Retina (tissue), 1 donor: ENCODE data around the gene SLC16A4.

Source experiments
- DNase-seq: peaks from one replicate; pipeline ENCODE4 v3.0.0-alpha.2; 2016

Gene SLC16A4

GRCh38 chr1:110355321-110355720 lies 35.5 kb downstream of the SLC16A4 start:
- DNase-seq, result no peak

- DNase-seq, result no peak
Observed at GRCh38 chr1:110350360-110350759, 40.5 kb downstream of the SLC16A4 start.

- no peak for DNase-seq
Observed at GRCh38 chr1:110348771-110349170, 42.1 kb downstream of the SLC16A4 start.

GRCh38 chr1:110348050-110348449 lies 42.8 kb downstream of the SLC16A4 start:
- no peak for DNase-seq

GRCh38 chr1:110347182-110347893 lies 43.5 kb downstream of the SLC16A4 start:
- DNase-seq, result no peak

GRCh38 chr1:110346690-110347089 lies 44.1 kb downstream of the SLC16A4 start:
- no peak for DNase-seq

- DNase-seq, result no peak
Observed at GRCh38 chr1:110345480-110345879, 45.3 kb downstream of the SLC16A4 start.

- no peak for DNase-seq
Observed at GRCh38 chr1:110344152-110344551, 46.7 kb downstream of the SLC16A4 start.

- no peak for DNase-seq
Observed at GRCh38 chr1:110343249-110343648, 47.6 kb downstream of the SLC16A4 start.

GRCh38 chr1:110341872-110342331 lies 48.9 kb downstream of the SLC16A4 start:
- DNase-seq, result no peak

GRCh38 chr1:110341146-110341871 lies 49.5 kb downstream of the SLC16A4 start:
- DNase-seq, result no peak

GRCh38 chr1:110340207-110340468 lies 50.7 kb downstream of the SLC16A4 start:
- DNase-seq, result no peak

- DNase-seq, result no peak
Observed at GRCh38 chr1:110339407-110340206, 51.2 kb downstream of the SLC16A4 start.

- DNase-seq, result peak; percentile 99
Observed at GRCh38 chr1:110338886-110339406, 51.9 kb downstream of the SLC16A4 start, which contains the start of gene RBM15. RBM15 (plus strand) TSS chr1:110339377; CDS start chr1:110339406, 29 bp downstream.

- DNase-seq, result peak; percentile 100
Observed at GRCh38 chr1:110338309-110338885, 52.4 kb downstream of the SLC16A4 start.

- DNase-seq, result no peak
Observed at GRCh38 chr1:110337704-110338308, 53.0 kb downstream of the SLC16A4 start.

GRCh38 chr1:110336300-110337039 lies 54.4 kb downstream of the SLC16A4 start:
- no peak for DNase-seq

GRCh38 chr1:110335265-110335664 lies 55.6 kb downstream of the SLC16A4 start:
- DNase-seq, result no peak

- no peak for DNase-seq
Observed at GRCh38 chr1:110328700-110329099, 62.1 kb downstream of the SLC16A4 start.

- DNase-seq, result no peak
Observed at GRCh38 chr1:110328274-110328673, 62.6 kb downstream of the SLC16A4 start.

- no peak for DNase-seq
Observed at GRCh38 chr1:110326826-110327225, 64.0 kb downstream of the SLC16A4 start.

- no peak for DNase-seq
Observed at GRCh38 chr1:110324667-110325066, 66.2 kb downstream of the SLC16A4 start.
